Caco-2 (cell line): Measurements from ENCODE around the gene KCNA10. TPM values are rescaled to one million over a fixed set of nuclear protein-coding genes. Genes with fewer than 3 reads are reported as not detected.

ENCODE experiments used
- BruUV-seq: library from RNA; stranded (reverse); fragments of 400-500 nt; replicated peaks from 2 replicates; lab custom pipeline; 2021; lab: Mats Ljungman, UMichigan
- CTCF ChIA-PET: fragments of 300-600 bp; sonication (Branson Sonifier 250); formaldehyde crosslinking; loops from one replicate; lab custom pipeline; 2022; ENCODE audit warnings: antibody characterized with exemption; lab: Charles Lee
- POLR2A ChIA-PET: fragments of 300-600 bp; sonication (Branson Sonifier 250); formaldehyde crosslinking; loops from one replicate; lab custom pipeline; 2022; ENCODE audit warnings: antibody characterized with exemption; lab: Charles Lee
- DNase-seq, 2 experiments: peaks; one replicate each; pipeline versions ENCODE4 v3.0.0 to v3.0.0-alpha.2; 2020 to 2022
- H3K27me3 ChIP-seq: replicated peaks from 2 replicates; pipeline ENCODE4 v1.6.0; 2011; ENCODE audit warnings: low read length; ENCODE audit not compliant: control insufficient read depth, insufficient read depth
- H3K36me3 ChIP-seq: 2 replicates; pipeline ENCODE4 v1.5.1; 2011; ENCODE audit warnings: low read length; ENCODE audit not compliant: control insufficient read depth, insufficient read depth
- H3K4me1 ChIP-seq: fragments of 250-450 bp; sonication (Bioruptor Pico); 2 replicates; pipeline ENCODE4 v1.5.1; 2020; ENCODE audit warnings: mild to moderate bottlenecking
- H3K4me3 ChIP-seq: 2 replicates; pipeline ENCODE4 v1.5.1; 2011; ENCODE audit warnings: low read depth, mild to moderate bottlenecking, control low read depth, low read length
- H3K9me3 ChIP-seq: fragments of 250-450 bp; sonication (Bioruptor Pico); 2 replicates; pipeline ENCODE4 v1.5.1; 2020; ENCODE audit warnings: mild to moderate bottlenecking, moderate library complexity
- H3K27ac Mint-ChIP-seq: one replicate; pipeline ENCODE4 v1.8.0; 2022; ENCODE audit warnings: mixed read lengths; ENCODE audit not compliant: unreplicated experiment
- H3K27me3 Mint-ChIP-seq: one replicate; pipeline ENCODE4 v1.8.0; 2022; ENCODE audit warnings: mixed read lengths; ENCODE audit not compliant: insufficient read depth, unreplicated experiment
- H3K36me3 Mint-ChIP-seq: one replicate; pipeline ENCODE4 v1.8.0; 2022; ENCODE audit warnings: mild to moderate bottlenecking, mixed read lengths; ENCODE audit not compliant: insufficient read depth, unreplicated experiment
- H3K4me1 Mint-ChIP-seq: one replicate; pipeline ENCODE4 v1.8.0; 2022; ENCODE audit warnings: low read depth, mixed read lengths; ENCODE audit not compliant: unreplicated experiment
- H3K4me3 Mint-ChIP-seq: one replicate; pipeline ENCODE4 v1.8.0; 2022; ENCODE audit warnings: mild to moderate bottlenecking, moderate library complexity, mixed read lengths; ENCODE audit not compliant: unreplicated experiment
- H3K9me3 Mint-ChIP-seq: one replicate; pipeline ENCODE4 v1.8.0; 2022; ENCODE audit warnings: mixed read lengths; ENCODE audit not compliant: unreplicated experiment
- intact Hi-C: fragments of 100-400 bp; cut with micrococcal nuclease; formaldehyde crosslinking; loops from one replicate; pipeline ENCODE4 v1.10.0; 2022; ENCODE audit not compliant: unreplicated experiment
- total RNA-seq: library from RNA; stranded (reverse); gene quantifications from 2 replicates; pipeline ENCODE4 v1.2.3, GENCODE V29; 2022
- TF ChIP-seq, protein P1 (sequence below), 2 experiments: fragments of 200-600 bp in 1 of 2; IDR thresholded peaks; 1 replicate in 1 of 2; 2 replicates in 1 of 2; pipeline versions ENCODE4 v1.5.1 to v1.8.0; 2011 to 2022; ENCODE audit warnings: antibody characterized with exemption in 1 of 2, control low read depth in 1 of 2, inconsistent platforms in 1 of 2, low read depth in 1 of 2, low read length in 1 of 2, mild to moderate bottlenecking in 1 of 2, moderate library complexity in 1 of 2; ENCODE audit not compliant: insufficient read depth in 1 of 2, severe bottlenecking in 1 of 2, unreplicated experiment in 1 of 2

KCNA10 gene
- total RNA-seq, 1 experiment from 2014 or later: not detected

DNA sequence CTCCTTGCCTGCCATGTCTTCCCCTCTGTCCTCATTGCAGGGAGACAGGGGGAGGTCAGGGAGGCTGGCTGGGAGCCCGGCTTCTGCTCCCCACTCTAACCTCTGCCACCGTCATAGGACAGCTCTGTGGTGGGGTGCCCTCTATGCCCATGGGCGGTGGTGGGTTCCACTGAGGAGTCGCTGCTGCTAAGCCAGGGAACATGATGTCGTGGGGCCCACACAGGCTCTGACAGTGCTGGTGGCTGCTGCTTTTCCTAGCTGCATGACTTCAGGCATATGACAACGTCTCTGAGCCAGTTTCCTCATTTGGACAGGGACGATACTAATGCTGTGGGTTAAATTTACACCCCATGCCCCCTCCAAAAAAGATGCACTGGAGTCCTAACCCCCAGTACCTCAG, 14.7 kb downstream of the KCNA10 start:
- Mint-ChIP-seq H3K9me3 (no peaks in the 10 kb centered on the region), H3K27ac (no peak overlapping the region), H3K4me1 (peaks cover 9% of the 10 kb centered on the region), H3K27me3 (no peaks in the 10 kb centered on the region), H3K36me3 (no peaks in the 10 kb centered on the region), H3K4me3 (no peak overlapping the region)
- no peak overlapping the region for H3K4me3 ChIP-seq
- no peaks in the 10 kb centered on the region for H3K27me3 ChIP-seq
- no peaks in the 10 kb centered on the region for H3K9me3 ChIP-seq
- H3K4me1 ChIP-seq: peaks cover 8% of the 10 kb centered on the region
- ChIA-PET CTCF (no interaction called here), POLR2A (no interaction called here)
- intact Hi-C loops: no loop called here
- TF ChIP-seq, protein P1, sequence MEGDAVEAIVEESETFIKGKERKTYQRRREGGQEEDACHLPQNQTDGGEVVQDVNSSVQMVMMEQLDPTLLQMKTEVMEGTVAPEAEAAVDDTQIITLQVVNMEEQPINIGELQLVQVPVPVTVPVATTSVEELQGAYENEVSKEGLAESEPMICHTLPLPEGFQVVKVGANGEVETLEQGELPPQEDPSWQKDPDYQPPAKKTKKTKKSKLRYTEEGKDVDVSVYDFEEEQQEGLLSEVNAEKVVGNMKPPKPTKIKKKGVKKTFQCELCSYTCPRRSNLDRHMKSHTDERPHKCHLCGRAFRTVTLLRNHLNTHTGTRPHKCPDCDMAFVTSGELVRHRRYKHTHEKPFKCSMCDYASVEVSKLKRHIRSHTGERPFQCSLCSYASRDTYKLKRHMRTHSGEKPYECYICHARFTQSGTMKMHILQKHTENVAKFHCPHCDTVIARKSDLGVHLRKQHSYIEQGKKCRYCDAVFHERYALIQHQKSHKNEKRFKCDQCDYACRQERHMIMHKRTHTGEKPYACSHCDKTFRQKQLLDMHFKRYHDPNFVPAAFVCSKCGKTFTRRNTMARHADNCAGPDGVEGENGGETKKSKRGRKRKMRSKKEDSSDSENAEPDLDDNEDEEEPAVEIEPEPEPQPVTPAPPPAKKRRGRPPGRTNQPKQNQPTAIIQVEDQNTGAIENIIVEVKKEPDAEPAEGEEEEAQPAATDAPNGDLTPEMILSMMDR (IDR thresholded peaks at IDR 0.05; ENCODE audit: insufficient read depth in 1 of 2, low read depth in 1 of 2, low read length in 1 of 2, severe bottlenecking in 1 of 2, unreplicated experiment in 1 of 2): no peak
- no peak for DNase-seq
- H3K36me3 ChIP-seq: no peaks in the 10 kb centered on the region
- BruUV-seq: no TSS peak

DNA sequence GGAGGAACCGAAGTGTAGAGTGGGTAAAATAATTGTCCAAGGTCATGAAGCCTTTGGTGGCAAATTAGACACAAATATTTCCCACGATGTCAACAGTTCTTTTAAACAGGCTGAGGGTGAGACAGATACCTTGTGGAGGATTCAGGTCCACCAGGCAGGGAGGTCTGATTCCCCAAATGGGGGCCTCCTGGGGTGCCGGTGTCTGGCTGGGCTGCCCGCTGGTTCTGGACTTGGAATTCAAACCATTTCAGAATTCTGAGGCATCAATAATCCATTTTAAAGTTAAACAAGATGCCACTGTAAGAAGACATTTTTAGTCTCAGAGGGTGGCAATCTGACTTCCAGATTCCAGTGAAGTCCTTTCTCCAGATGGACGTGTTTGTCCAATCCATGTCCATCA, 15.5 kb downstream of the KCNA10 start:
- BruUV-seq: no TSS peak
- H3K4me3 Mint-ChIP-seq: no peak overlapping the region
- POLR2A ChIA-PET: no interaction called here
- peaks cover 7% of the 10 kb centered on the region for H3K4me1 Mint-ChIP-seq
- H3K36me3 Mint-ChIP-seq: no peaks in the 10 kb centered on the region
- Histone ChIP-seq H3K4me3 (no peak overlapping the region), H3K4me1 (peaks cover 8% of the 10 kb centered on the region), H3K27me3 (no peaks in the 10 kb centered on the region), H3K9me3 (no peaks in the 10 kb centered on the region), H3K36me3 (no peaks in the 10 kb centered on the region)
- DNase-seq: no peak
- H3K27ac Mint-ChIP-seq: no peak overlapping the region
- TF ChIP-seq, protein P1 (IDR thresholded peaks at IDR 0.05; ENCODE audit: insufficient read depth in 1 of 2, low read depth in 1 of 2, low read length in 1 of 2, severe bottlenecking in 1 of 2, unreplicated experiment in 1 of 2): no peak
- intact Hi-C loops: no loop called here
- CTCF ChIA-PET: no interaction called here
- H3K27me3 Mint-ChIP-seq: no peaks in the 10 kb centered on the region
- no peaks in the 10 kb centered on the region for H3K9me3 Mint-ChIP-seq

DNA sequence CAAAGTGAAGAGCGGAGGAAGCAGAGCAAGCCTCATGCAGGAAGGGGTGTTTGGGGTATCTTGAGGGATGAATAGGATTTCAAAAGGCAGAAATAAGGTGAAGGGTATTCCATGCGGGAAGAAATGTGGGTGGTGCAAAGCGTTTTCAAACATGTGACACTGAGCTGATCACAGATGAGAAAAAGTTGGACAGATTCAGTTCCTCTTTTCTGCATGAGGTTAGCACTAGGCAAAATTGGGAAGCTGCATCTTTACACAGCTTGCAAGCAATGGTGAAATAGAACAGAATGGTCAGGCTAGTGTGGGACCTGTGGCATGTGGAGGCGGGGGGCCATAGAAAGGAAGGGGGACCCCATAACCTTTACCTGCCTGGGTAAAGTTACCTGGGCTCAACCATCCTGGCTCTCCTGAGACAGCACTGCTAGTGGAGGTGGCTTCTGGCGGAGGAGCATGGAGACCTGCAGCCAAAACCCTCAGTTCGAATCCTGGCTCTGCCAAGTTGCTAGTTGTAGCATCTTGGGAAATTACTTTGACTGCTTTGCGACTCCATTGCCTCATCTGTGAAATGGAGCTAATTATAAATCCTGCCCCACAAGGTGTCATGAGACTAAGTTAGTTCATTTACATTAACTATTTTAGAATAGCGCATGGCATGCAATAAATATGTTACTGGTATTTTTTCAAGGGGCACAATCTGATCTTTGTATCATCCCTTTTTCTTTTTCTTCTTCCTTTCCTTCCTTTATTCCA, 16.4 kb downstream of the KCNA10 start:
- TF ChIP-seq, protein P1 (IDR thresholded peaks at IDR 0.05; ENCODE audit: insufficient read depth in 1 of 2, low read depth in 1 of 2, low read length in 1 of 2, severe bottlenecking in 1 of 2, unreplicated experiment in 1 of 2): no peak
- no peaks in the 10 kb centered on the region for H3K36me3 ChIP-seq
- Mint-ChIP-seq H3K27ac (no peak overlapping the region), H3K27me3 (no peaks in the 10 kb centered on the region), H3K9me3 (no peaks in the 10 kb centered on the region), H3K4me3 (no peak overlapping the region), H3K36me3 (no peaks in the 10 kb centered on the region), H3K4me1 (no peaks in the 10 kb centered on the region)
- no peaks in the 10 kb centered on the region for H3K4me1 ChIP-seq
- intact Hi-C loops: no loop called here
- ChIA-PET POLR2A (no interaction called here), CTCF (interaction anchor here (1.0 to 1.2 kb wide), 2 partner anchors 69 to 117 kb away, joined by 3 to 4 read pairs; no protein-coding TSS in a partner anchor)
- no peak overlapping the region for H3K4me3 ChIP-seq
- BruUV-seq: no TSS peak
- DNase-seq: no peak
- H3K9me3 ChIP-seq: no peaks in the 10 kb centered on the region
- H3K27me3 ChIP-seq: no peaks in the 10 kb centered on the region
